ENCODE measurements around the gene ANAPC2. TPM values are rescaled to one million over a fixed set of nuclear protein-coding genes. Genes with fewer than 3 reads are reported as not detected.

Gene ANAPC2
- total RNA-seq, 2 donors from 2014 or later: 32.5 to 64.5 TPM

DNA sequence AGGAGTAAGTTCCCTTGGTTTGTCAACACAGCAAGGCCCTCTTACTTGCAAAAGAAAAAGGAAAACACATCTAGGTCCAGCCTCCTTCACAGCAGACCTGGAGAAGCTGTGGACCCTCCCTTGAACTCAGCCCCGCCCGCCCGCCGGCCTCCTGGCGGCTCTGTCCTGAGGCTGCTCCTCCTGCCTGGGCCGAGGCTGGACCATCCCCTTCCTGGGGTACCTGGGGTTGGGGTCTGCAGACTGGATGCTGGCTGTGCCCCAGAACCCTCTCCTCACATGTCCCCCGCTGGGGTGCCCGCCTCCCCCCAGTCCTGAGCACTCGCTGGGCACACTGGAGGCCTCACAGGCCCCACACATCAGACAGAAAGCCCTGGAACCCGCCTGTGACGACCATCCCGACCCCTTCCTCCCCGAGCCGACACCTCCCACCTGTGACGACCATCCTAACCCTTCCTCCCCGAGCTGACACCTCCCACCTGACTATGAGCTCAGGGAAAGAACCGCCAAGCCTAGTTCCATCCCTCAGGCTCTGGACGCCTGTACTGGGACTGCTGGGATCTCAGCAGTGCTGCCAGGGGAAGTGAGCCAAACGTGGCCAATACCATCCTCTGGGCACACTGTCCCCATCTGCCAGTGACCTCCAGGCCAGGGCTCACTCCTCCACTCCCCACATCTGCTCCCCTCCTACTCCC, 9.3 kb downstream of the ANAPC2 start:
- intact Hi-C loops (cut with DNase I): no loop called here
- Histone ChIP-seq H3K4me3 (no peak overlapping the region), H3K4me1 (replicated peaks) (peaks cover 3% of the 10 kb centered on the region), H3K27me3 (replicated peaks; ENCODE audit: insufficient read depth) (no peaks in the 10 kb centered on the region), H3K36me3 (peaks cover 19 to 39% of the 10 kb centered on the region in 2 donors), H3K27ac (no peak overlapping the region), H3K9me3 (no peaks in the 10 kb centered on the region)
- no peak for DNase-seq (ENCODE audit: low spot score)
- TF ChIP-seq POLR2AphosphoS5 (IDR thresholded peaks at IDR 0.05): no peak
- TF ChIP-seq POLR2A (IDR thresholded peaks at IDR 0.05): no peak
- WGBS: 90% methylated on average over 19 of the region's 19 CpGs

DNA sequence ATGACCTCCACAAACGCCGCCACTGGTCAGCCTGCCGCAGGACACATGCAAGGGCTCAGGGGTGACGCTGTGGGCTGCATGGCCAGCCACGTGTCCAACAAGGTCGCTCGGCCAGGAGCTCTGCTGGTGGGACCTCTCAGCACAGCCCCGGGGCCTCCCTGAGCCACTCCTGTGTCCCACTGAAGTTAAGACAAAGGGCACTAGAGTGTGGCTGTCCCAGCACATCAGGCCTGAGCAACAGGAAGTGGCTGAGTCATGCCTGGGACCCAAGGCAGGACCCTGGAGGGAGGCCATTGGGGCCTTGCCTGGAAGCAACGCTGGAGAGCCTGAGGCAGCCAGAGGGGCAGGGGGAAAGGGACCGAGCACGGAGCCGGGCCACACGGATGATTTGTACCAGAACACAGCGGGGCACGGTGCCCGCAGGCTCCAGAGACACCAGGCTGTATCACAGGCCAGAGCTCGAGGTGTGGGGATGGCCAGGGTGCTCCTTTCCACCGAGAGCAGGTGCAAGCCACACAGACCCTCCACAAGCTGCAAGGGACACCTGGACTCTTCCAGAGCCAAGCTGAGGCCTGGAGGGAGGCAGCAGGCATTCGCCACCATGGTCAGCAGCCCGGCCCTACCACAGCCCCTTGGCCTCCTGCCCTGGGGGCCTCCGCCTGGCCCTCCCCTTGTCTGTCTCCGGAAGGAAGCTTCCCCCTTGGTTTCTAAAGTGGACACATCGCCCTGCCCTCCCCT, 10.0 kb downstream of the ANAPC2 start:
- Histone ChIP-seq H3K36me3 (peaks cover 18 to 32% of the 10 kb centered on the region in 2 donors), H3K27ac (no peak overlapping the region), H3K27me3 (replicated peaks; ENCODE audit: insufficient read depth) (no peaks in the 10 kb centered on the region), H3K4me1 (replicated peaks) (peaks cover 10% of the 10 kb centered on the region), H3K9me3 (no peaks in the 10 kb centered on the region), H3K4me3 (no peak overlapping the region)
- TF ChIP-seq POLR2A (IDR thresholded peaks at IDR 0.05) (no peak), POLR2AphosphoS5 (IDR thresholded peaks at IDR 0.05) (no peak)
- TF ChIP-seq, protein P1, sequence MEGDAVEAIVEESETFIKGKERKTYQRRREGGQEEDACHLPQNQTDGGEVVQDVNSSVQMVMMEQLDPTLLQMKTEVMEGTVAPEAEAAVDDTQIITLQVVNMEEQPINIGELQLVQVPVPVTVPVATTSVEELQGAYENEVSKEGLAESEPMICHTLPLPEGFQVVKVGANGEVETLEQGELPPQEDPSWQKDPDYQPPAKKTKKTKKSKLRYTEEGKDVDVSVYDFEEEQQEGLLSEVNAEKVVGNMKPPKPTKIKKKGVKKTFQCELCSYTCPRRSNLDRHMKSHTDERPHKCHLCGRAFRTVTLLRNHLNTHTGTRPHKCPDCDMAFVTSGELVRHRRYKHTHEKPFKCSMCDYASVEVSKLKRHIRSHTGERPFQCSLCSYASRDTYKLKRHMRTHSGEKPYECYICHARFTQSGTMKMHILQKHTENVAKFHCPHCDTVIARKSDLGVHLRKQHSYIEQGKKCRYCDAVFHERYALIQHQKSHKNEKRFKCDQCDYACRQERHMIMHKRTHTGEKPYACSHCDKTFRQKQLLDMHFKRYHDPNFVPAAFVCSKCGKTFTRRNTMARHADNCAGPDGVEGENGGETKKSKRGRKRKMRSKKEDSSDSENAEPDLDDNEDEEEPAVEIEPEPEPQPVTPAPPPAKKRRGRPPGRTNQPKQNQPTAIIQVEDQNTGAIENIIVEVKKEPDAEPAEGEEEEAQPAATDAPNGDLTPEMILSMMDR (IDR thresholded peaks at IDR 0.05): no peak
- 93% methylated on average over 23 of the region's 23 CpGs for WGBS
- no peak for DNase-seq (ENCODE audit: low spot score)
- intact Hi-C loops (cut with DNase I): no loop called here

GRCh38 chr9:137176302-137177182, 11.8 kb downstream of the ANAPC2 start:
- intact Hi-C loops (cut with DNase I): no loop called here
- Histone ChIP-seq H3K36me3 (peaks cover 12 to 17% of the 10 kb centered on the region in 2 donors), H3K4me3 (no peak overlapping the region), H3K27ac (no peak overlapping the region), H3K27me3 (replicated peaks; ENCODE audit: insufficient read depth) (no peaks in the 10 kb centered on the region), H3K9me3 (no peaks in the 10 kb centered on the region), H3K4me1 (replicated peaks) (peaks cover 28% of the 10 kb centered on the region)
- TF ChIP-seq POLR2AphosphoS5 (IDR thresholded peaks at IDR 0.05) (peak; percentile 55), POLR2A (IDR thresholded peaks at IDR 0.05) (no peak)
- TF ChIP-seq, protein P1 (IDR thresholded peaks at IDR 0.05): peak in 3 of 4 experiments; percentile 28 to 65 (median 60)
- DNase-seq (ENCODE audit: low spot score): peak; percentile 39
- 50% methylated on average over 17 of the region's 17 CpGs for WGBS

GRCh38 chr9:137175345-137175961, 12.9 kb downstream of the ANAPC2 start:
- Histone ChIP-seq H3K9me3 (no peaks in the 10 kb centered on the region), H3K36me3 (peaks cover 5 to 9% of the 10 kb centered on the region in 2 donors), H3K4me1 (replicated peaks) (peaks cover 39% of the 10 kb centered on the region), H3K27me3 (replicated peaks; ENCODE audit: insufficient read depth) (no peaks in the 10 kb centered on the region), H3K4me3 (no peak overlapping the region), H3K27ac (no peak overlapping the region)
- no peak for TF ChIP-seq POLR2A (IDR thresholded peaks at IDR 0.05)
- TF ChIP-seq, protein P1 (IDR thresholded peaks at IDR 0.05): peak in 3 of 4 experiments; percentile 8 to 23 (median 21)
- intact Hi-C loops (cut with DNase I): no loop called here
- WGBS: 48% methylated on average over 12 of the region's 33 CpGs
- no peak for DNase-seq (ENCODE audit: low spot score)

Measured in prostate gland (tissue), 2 donors.